ENCODE results near the gene GNB1L.

The GNB1L gene

GRCh38 chr22:19744350-19745006 lies 110.2 kb downstream of the GNB1L start:
- DNase-seq, result no peak

- DNase-seq, result no peak
Observed at GRCh38 chr22:19743651-19744050, 111.0 kb downstream of the GNB1L start.

DNA sequence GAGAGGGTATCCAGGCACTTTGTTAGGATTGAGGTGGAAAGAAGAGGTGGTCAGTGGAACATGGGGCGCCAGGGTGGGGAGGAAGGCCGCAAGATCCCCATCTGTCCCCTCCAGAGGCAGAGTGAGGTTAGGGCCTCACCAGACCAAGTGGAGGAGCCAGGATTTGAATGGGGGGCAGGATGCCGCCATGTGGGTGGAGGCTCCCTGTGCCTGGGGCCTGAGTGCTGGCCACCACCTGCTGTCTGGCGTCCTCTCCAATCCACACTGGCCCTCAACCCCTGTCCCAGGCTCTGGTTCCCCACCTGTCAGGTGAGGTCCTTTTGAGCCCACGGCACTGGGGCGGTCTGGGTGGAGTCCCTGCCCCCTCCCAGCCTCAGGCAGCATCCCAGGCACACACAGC lies 111.6 kb downstream of the GNB1L start:
- DNase-seq, result no peak

DNA sequence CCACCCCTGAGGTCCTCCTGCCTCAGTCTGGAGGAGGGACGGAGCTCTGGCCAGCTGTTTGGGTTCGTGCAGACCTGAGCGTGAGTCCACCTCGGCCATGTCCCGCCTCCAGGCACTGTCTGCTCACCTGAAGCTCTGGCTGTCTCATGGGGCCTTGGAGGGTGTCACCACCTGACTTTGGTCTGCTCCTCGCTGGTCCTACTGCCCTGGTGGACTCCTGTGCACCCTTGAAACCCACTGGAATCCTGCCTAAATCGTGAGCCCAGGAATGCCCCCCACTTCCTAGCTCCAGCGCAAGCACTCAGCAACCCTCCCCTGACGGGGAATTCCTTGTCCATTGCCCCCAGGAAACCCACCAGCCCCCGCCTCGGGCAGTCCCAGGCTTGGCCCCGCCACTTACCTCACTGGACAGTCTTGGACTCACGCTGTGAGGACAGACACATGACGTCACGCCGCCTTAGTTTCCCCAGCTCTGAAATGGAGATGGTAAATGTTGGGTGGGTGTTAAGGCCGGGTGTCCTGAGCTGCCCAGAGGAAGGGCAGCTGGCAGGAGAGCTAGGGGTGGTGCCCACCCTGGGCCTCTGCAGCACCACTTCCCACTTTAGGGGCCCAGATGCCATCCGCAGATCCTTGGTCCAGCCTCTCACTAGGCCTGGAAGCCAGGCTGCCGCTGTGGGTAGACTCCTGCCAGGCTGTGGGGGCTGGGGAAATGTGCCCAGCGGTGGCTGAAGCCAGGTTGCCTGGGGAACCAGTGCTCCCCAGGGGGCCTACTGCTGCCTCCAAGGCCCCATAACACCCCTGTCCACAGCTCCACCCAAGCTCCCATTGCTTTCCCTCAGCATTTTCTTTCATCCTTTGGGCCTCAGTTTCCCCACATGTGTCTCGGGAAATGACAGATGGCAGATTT lies 112.3 kb downstream of the GNB1L start:
- DNase-seq, result no peak

GRCh38 chr22:19741053-19741452 lies 113.6 kb downstream of the GNB1L start:
- no peak for DNase-seq

DNA sequence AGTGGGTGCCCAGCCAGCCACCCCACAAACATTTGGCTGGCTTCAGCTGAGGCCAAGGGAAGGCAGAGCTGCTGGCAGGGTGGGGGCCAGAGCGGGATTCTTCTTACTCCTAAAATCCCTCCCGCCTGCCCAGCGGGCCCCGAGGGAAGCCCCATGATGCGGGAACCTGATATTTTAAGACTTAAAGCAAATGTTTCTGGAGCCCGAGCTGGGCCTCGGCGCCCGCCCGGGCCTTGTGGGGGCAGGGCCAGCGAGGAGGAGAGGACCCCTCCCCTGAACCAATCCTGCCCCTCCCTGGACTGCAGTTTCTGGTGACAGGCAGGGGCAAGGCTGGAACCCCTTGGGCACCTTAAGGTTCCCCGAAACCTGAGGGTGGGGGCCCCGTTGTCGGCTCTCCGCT lies 114.1 kb downstream of the GNB1L start:
- DNase-seq, result no peak

- no peak for DNase-seq
Observed at GRCh38 chr22:19739911-19740449, 114.7 kb downstream of the GNB1L start.

GRCh38 chr22:19739448-19739895 lies 115.2 kb downstream of the GNB1L start:
- no peak for DNase-seq

DNA sequence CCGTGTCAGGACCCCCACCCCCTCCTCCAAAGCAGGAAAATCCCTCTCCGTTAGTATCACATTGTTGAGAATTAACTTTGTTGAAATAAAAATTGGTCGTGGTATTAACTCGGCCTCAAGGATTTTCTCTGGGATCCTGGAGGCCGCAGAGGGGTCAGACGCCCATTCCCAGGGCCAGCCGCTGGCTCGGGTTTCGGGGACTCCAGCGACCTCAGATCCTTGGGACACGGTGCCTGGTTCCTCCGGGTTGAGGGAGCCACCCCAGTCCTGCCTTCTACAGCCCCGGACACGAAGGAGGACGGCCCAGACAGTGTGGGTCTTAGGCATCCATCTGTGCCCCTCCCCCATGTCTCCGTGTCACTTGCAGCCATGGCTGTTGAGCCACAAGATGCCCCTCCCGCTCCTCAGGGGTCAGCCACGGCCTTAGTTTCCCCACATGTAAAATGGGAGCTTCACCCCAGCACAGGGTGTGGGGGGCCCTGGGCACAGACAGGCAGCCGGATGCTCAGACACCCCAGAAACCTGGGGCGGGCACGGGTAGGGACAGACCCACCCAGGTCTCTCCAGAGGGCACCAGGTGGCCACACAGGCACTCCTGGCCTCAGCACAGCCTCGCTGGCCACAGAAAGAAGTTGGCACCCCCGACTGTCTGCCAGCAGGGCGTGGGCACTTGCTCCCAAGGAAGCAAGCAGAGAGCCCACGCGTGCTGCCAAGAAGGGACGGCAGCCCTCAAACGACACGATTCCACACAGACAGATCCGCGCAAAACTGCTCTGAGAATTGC lies 115.8 kb downstream of the GNB1L start:
- no peak for DNase-seq

DNA sequence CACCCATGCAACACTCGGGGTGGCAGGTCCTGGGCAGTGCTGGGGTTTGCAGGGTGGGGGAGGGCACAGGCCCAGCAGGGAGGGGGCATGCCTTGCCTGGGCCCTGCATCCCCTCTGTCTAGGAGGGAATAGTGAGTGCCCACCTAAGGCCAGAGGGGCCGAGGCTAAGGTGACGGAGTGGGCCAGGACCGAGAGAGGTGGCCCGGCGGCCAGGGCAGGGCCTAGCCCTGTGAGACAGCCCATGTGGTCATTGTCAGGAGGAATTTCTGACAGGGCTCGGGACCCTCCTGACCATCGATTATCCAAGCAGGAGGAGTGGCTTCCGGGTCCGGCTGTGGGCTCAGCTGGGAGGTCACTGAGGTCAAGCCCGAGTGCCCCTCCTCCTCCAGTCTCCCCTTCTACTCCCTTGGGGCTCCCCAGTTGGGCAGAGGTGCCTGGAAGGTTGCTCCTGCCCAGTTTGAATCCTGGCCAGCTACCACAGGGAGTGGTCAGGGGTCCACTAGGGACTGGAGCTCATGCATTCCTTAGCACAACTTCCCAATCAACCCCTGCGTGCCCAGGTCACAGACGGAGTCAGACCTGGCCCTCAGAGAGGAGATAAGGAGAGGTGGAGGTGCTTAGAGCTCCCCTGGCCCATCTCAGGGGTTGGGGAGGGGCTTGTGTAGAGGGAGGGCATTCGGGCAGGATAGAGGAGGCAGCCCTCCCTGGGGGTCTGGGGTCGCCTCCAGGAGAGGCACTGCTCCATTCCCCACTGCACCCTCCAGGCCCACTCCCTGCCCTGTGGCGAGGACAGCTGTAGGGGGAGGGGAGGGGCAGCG lies 116.6 kb downstream of the GNB1L start:
- DNase-seq, result no peak

GRCh38 chr22:19735665-19736510 lies 118.8 kb downstream of the GNB1L start:
- DNase-seq, result no peak

- DNase-seq, result no peak
Observed at GRCh38 chr22:19734837-19735382, 119.8 kb downstream of the GNB1L start.

DNA sequence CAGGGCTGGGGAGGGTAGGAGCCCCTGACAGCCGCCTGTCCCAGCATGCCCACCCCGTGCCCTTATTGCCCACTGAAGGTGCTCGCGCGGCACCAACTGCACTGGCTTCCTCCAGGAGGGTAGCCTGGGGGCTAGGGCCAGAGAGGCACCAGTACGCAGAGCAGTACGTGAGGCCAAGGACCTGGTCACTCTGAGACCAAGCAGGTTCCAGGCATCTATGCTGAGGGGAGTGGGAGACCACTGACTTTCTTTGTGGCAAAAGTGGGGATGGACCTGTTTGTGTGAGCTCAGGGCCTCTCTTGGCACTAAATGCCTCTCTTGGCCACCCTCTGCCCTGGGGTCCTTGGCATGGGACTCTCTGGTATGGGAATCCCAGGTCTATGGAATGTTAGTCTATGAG lies 120.5 kb downstream of the GNB1L start:
- DNase-seq, result no peak

GRCh38 chr22:19733755-19734154 lies 120.9 kb downstream of the GNB1L start:
- no peak for DNase-seq

All from DMS79 (cell line).